K562 (cell line): ENCODE measurements around the gene TNPO3. TPM values are rescaled to one million over a fixed set of nuclear protein-coding genes. Genes with fewer than 3 reads are reported as not detected.

ENCODE experiments used
- ATAC-seq: fragments of 200-7000 bp; cut with Tn5 transposase; 3 replicates; pipeline ENCODE4 v1.9.1; 2020; ENCODE audit warnings: moderate library complexity
- BruUV-seq: library from RNA; stranded (reverse); fragments of 400-500 nt; replicated peaks from 2 replicates; lab custom pipeline; 2021; lab: Mats Ljungman, UMichigan
- CTCF ChIA-PET: fragments of 300-600 bp; formaldehyde crosslinking; extraction: SDS; loops from one replicate; lab custom pipeline; 2021; ENCODE audit warnings: low intra/inter-chr PET ratio; lab: Yijun Ruan, JAX
- POLR2A ChIA-PET: fragments of 300-600, 350-650 bp; sonication (Branson Sonifier 250); formaldehyde crosslinking; extraction: SDS; loops from one replicate; lab custom pipeline; 2021; ENCODE audit warnings: antibody characterized with exemption, inconsistent platforms; lab: Yijun Ruan, JAX
- DNase-seq, 4 experiments: peaks; one replicate each; pipeline versions ENCODE4 v3.0.0 to v3.0.0-alpha.2; 2011 to 2018; ENCODE audit warnings: low spot score in 3 of 4, mixed read lengths in 3 of 4; ENCODE audit errors: extremely low read depth in 1 of 4
- FAIRE-seq: peaks from 2 replicates; lab custom pipeline; 2011; peaks lifted over from hg19 to GRCh38; lab: Jason Lieb, UNC
- H2AFZ ChIP-seq: 2 replicates; pipeline ENCODE4 v1.6.0; 2011; ENCODE audit warnings: low read depth, low read length, control low read depth, inconsistent platforms
- H3K27ac ChIP-seq: fragments of 200-600 bp; 3 replicates; pipeline ENCODE4 v1.8.0; 2011; ENCODE audit warnings: low read depth, mild to moderate bottlenecking, control low read depth, inconsistent platforms, low read length, moderate library complexity, mixed read lengths; ENCODE audit errors: extremely low read depth
- H3K27me3 ChIP-seq, 2 experiments: fragments of 300-600 bp in 1 of 2; 2 replicates in 1 of 2; 3 replicates in 1 of 2; pipeline versions ENCODE4 v1.6.0 to v1.8.0; 2011; ENCODE audit warnings: inconsistent platforms in 2 of 2, low read length in 2 of 2, mild to moderate bottlenecking in 1 of 2, mixed read lengths in 1 of 2, moderate library complexity in 1 of 2; ENCODE audit not compliant: control insufficient read depth in 2 of 2, insufficient read depth in 2 of 2
- H3K36me3 ChIP-seq: fragments of 300-600 bp; 3 replicates; pipeline ENCODE4 v1.8.0; 2011; ENCODE audit warnings: mild to moderate bottlenecking, low read length, inconsistent platforms; ENCODE audit not compliant: control insufficient read depth, insufficient read depth
- H3K4me1 ChIP-seq, 2 experiments: fragments of 200-600 bp in 1 of 2; replicated peaks in 1 of 2; 2 replicates in 1 of 2; 3 replicates in 1 of 2; pipeline versions ENCODE4 v1.5.1 to v1.8.0; 2011; ENCODE audit warnings: inconsistent platforms in 2 of 2, low read length in 2 of 2, mild to moderate bottlenecking in 1 of 2, mixed read lengths in 1 of 2, moderate library complexity in 1 of 2; ENCODE audit not compliant: control insufficient read depth in 2 of 2, insufficient read depth in 2 of 2
- H3K4me2 ChIP-seq: 2 replicates; pipeline ENCODE4 v1.6.1; 2011; ENCODE audit warnings: low read length, control low read depth, inconsistent platforms, mixed read lengths; ENCODE audit not compliant: insufficient read depth
- H3K4me3 ChIP-seq: fragments of 200-600 bp; sonication (generic), shearing (Covaris generic); 2 replicates; pipeline ENCODE4 v1.5.1; 2016; ENCODE audit warnings: control low read depth, inconsistent platforms
- H3K79me2 ChIP-seq: fragments of 200-600 bp; 3 replicates; pipeline ENCODE4 v1.8.0; 2011; ENCODE audit warnings: low read length, inconsistent platforms; ENCODE audit not compliant: control insufficient read depth, insufficient read depth
- H3K9ac ChIP-seq, 2 experiments: 2 replicates each; pipeline versions ENCODE4 v1.6.0 to v1.6.1; 2011; ENCODE audit warnings: low read depth in 2 of 2, low read length in 2 of 2, control low read depth in 1 of 2, inconsistent platforms in 1 of 2, mild to moderate bottlenecking in 1 of 2, mixed read lengths in 1 of 2; ENCODE audit not compliant: insufficient read depth in 1 of 2
- H3K9me1 ChIP-seq: one replicate; pipeline ENCODE4 v1.6.0; 2011; ENCODE audit warnings: inconsistent platforms, mild to moderate bottlenecking, low read length, moderate library complexity; ENCODE audit not compliant: control insufficient read depth, insufficient read depth
- H3K9me3 ChIP-seq: replicated peaks from 2 replicates; pipeline ENCODE4 v1.5.1; 2011; ENCODE audit warnings: low read depth, low read length, inconsistent platforms; ENCODE audit not compliant: control insufficient read depth, insufficient read depth
- H4K20me1 ChIP-seq: replicated peaks from 2 replicates; pipeline ENCODE4 v1.6.1; 2011; ENCODE audit warnings: low read length, inconsistent platforms, mixed read lengths; ENCODE audit not compliant: control insufficient read depth, insufficient read depth
- BCOR ChIP-seq: fragments of 450-650 bp; IDR thresholded peaks from 2 replicates; pipeline ENCODE4 v1.6.1; 2016
- WGBS: fragments of 100-300 bp; shearing (Covaris generic); methylation state at CpG from one replicate; pipeline ENCODE4 v1.1.6; 2016; ENCODE audit warnings: low coverage, mixed read lengths; ENCODE audit not compliant: insufficient coverage; ENCODE audit errors: missing lambda C conversion rate; 5-methylcytosine and 5-hydroxymethylcytosine counted together
- in situ Hi-C: fragments of 300-500 bp; cut with MboI; formaldehyde crosslinking; loops from 4 replicates; pipeline ENCODE4 v1.15.0; 2018; ENCODE audit warnings: inconsistent platforms, mixed read lengths
- intact Hi-C: fragments of 100-400 bp; cut with micrococcal nuclease; formaldehyde crosslinking; loops from 2 replicates; pipeline ENCODE4 v1.14.2; 2022
- polyA plus RNA-seq, 8 experiments: library from polyadenylated mRNA; depleted of rRNA in 4 of 8; stranded (reverse) in 5 of 8; unstranded in 3 of 8; fragments of >200 nt; fragmentation: Nextera tagmentation in 2 of 8; fragmentation: Illumina TruSeq in 1 of 8; extraction: Ambion mirVana in 2 of 8; extraction: Trizol in 1 of 8; gene quantifications; 2 replicates each; pipeline versions ENCODE4 v1.2.1 to v1.2.3, GENCODE V29; 2011 to 2014; ENCODE audit warnings: inconsistent platforms in 1 of 8, missing spikeins in 1 of 8
- total RNA-seq, 7 experiments: library from RNA; depleted of rRNA in 6 of 7; stranded (reverse); fragments of >200 nt in 6 of 7; fragmentation: Illumina TruSeq in 2 of 7; extraction: Trizol in 2 of 7; gene quantifications; 2 replicates each; pipeline versions ENCODE4 v1.2.1 to v1.2.3, GENCODE V29; 2011 to 2021; ENCODE audit warnings: low replicate concordance in 1 of 7
- TF ChIP-seq, protein P1 (sequence below): fragments of 250-450 bp; sonication (Bioruptor Pico); IDR thresholded peaks from 2 replicates; pipeline ENCODE4 v1.5.0; 2021; ENCODE audit warnings: mild to moderate bottlenecking, moderate library complexity

TNPO3 gene
- total and polyA plus RNA-seq, 9 of the 15 experiments (the other 6 are each of a cell fraction or from before 2014, with no cell fraction given) = 35.8 to 125 (median 110) TPM

DNA sequence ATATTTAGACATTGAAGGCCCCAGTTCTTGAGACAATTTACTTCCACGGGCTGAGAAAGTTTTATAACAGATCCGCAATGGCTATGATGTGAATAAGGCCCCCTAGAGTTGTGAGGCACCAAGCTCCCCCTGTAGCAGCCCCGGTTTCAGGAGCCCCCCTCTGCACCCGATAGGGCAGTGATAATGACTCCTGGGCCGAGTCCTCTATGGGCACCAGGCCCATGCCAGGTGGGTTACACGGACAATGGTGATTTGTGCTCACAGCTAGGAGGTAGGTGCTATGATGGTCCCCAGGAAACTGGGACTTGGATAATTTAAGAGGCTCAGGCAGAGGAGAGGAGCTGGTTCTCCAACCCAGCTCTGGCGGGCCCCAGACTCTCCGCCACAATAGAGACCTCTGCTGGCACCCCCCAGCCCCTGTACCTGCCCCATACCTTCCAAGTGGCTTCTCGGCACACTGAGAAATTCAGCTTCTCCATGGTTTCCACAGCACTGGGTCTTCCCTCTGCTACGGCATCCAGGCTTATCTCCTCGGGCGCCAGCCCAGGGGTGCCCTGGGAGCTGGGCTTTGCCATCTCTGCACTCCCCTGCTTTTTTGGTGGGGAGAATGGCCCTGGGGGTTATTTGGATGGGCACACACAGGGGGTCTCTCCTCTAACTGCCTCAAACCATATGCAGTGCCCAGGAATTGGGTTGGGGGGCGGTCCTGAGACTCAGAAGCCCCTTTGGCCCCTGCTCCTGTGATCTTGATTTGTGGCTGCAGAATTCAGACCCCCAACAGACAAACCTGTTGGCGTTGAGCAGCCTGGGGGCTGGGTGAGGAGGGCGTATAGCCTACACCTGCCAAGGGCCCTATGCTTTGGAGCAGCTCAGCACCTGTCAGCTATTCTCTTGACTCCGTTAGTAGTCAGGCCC lies 132.2 kb downstream of the TNPO3 start:
- no peak for DNase-seq
- POLR2A ChIA-PET = interaction anchor here (0.9 to 2.1 kb wide), 6 partner anchors 9 to 28 kb away, joined by 3 to 10 read pairs (median 5); no protein-coding TSS in a partner anchor
- 2% methylated on average over 16 of the region's 16 CpGs for WGBS

More for the DNA sequence above, 132.2 kb downstream of the TNPO3 start:
- no peaks in the 10 kb centered on the region for H3K79me2 ChIP-seq
- no peaks in the 10 kb centered on the region for H3K36me3 ChIP-seq
- no peak for FAIRE-seq
- in situ Hi-C loops (no loop called here), intact Hi-C loops (loop anchor here (5.0 kb wide), 1 partner anchor 290 kb away; no protein-coding TSS in a partner anchor)
- no peaks in the 10 kb centered on the region for H3K4me1 ChIP-seq
- peaks cover 57 to 63% of the 10 kb centered on the region in 2 experiments for H3K27me3 ChIP-seq
- no peak overlapping the region for H2AFZ ChIP-seq
- no peaks in the 10 kb centered on the region for H4K20me1 ChIP-seq
- no peak overlapping the region for H3K27ac ChIP-seq
- no peak overlapping the region for H3K4me2 ChIP-seq
- CTCF ChIA-PET = no interaction called here
- no peaks in the 10 kb centered on the region for H3K9me3 ChIP-seq
- peak; percentile 16 for ATAC-seq
- H3K9me1 ChIP-seq = no peaks in the 10 kb centered on the region
- BruUV-seq = no TSS peak
- no peak for TF ChIP-seq BCOR
- TF ChIP-seq, protein P1, sequence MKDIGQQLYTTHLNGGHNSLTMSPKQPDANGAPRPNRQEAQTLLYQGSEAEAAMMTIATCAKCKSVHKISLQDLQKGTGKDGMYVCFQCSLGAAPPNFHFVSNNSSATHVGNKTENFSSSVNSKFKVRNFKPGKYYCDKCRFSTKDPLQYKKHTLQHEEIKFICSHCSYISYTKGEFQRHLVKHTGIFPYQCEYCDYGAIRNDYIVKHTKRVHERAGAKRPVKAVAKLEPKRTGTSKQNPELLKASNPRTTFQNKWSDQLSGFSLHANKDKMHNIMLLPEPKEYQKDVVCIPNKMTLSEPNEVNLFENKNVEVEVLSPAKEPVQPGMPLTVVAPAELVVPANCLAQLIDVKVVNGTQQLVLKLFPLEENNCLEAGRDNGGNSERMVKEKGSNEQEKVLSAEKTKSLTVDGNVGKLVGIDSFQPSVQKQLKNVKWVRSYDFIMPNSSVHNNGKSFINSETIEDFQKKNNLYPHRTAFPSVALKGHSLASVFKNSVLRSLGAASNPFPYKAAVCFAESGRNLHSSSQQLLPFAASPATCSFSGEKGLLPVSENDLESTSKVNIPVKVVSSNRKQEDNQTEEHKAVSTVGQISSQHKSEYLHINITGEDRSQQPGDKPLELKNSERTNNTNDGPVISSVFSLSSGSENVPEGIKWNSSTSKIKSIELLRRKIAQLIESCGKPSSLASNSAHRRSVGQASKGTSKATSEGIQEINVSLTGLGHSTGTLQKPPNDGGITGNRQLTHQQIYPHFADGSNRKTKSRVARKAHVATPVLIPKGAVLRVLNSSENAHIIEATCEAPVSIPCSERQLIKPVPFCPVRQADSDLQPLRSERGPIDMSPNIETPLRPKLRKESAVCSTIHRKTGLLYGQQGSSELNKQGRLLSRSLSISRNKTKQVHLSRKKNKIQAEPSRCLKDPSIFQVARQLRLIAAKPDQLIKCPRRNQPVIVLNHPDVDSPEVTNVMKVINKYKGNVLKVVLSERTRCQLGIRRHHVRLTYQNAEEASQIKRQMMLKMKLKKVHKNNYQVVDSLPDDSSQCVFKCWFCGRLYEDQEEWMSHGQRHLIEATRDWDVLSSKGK = no peak
- H3K4me3 ChIP-seq = no peak overlapping the region
- no peak overlapping the region for H3K9ac ChIP-seq
